22Rv1 (cell line): ENCODE results near the gene PLEKHM3.

Source experiments
- H3K27ac ChIP-seq: fragments of 450-650 bp; 2 replicates; pipeline ENCODE4 v1.5.1; 2017
- CTCF ChIP-seq: fragments of 450-650 bp; IDR thresholded peaks from 2 replicates; pipeline ENCODE4 v1.5.1; 2017; ENCODE audit warnings: mild to moderate bottlenecking
- ZFX ChIP-seq: fragments of 450-650 bp; IDR thresholded peaks from 2 replicates; pipeline ENCODE4 v1.6.1; 2017; ENCODE audit warnings: antibody characterized with exemption, borderline replicate concordance

Gene PLEKHM3

GRCh38 chr2:208017721-208018120 is 7.6 kb downstream of the PLEKHM3 start:
- no peak for TF ChIP-seq CTCF
- TF ChIP-seq ZFX: no peak
- H3K27ac ChIP-seq: no peak overlapping the region

GRCh38 chr2:208015475-208015874 is 9.9 kb downstream of the PLEKHM3 start:
- no peak for TF ChIP-seq ZFX
- no peak for TF ChIP-seq CTCF
- H3K27ac ChIP-seq: peak overlapping the region; percentile 57

GRCh38 chr2:208013285-208014178 is 11.8 kb downstream of the PLEKHM3 start:
- TF ChIP-seq ZFX: no peak
- TF ChIP-seq CTCF: no peak
- peak overlapping the region; percentile 19; the same call in 1 of the 2 replicates for H3K27ac ChIP-seq

DNA sequence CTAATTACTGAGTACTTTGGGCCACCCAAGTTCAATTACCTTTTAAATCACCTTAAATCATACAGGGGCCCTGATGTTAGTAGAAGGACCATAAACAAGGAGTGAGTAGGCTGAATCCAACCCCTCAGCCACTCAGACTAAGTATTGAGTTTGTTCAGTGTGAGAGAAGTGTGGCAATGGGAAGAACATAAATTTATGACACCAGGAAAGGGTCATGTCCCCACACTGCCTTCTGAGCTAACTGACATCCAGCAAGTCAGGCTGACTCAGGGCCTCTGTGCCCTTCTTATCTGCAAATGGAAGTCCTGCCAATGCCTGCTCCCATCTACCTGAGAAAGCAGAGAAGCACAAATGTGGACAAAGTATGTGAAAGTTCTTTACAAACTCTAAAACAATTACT is 12.9 kb downstream of the PLEKHM3 start:
- no peak overlapping the region for H3K27ac ChIP-seq
- no peak for TF ChIP-seq ZFX
- TF ChIP-seq CTCF: no peak

GRCh38 chr2:208010506-208010905 is 14.8 kb downstream of the PLEKHM3 start:
- no peak overlapping the region for H3K27ac ChIP-seq
- TF ChIP-seq ZFX (no peak), CTCF (no peak)

- no peak for TF ChIP-seq ZFX
- TF ChIP-seq CTCF: no peak
Measured at GRCh38 chr2:208006833-208007232, 18.5 kb downstream of the PLEKHM3 start.

DNA sequence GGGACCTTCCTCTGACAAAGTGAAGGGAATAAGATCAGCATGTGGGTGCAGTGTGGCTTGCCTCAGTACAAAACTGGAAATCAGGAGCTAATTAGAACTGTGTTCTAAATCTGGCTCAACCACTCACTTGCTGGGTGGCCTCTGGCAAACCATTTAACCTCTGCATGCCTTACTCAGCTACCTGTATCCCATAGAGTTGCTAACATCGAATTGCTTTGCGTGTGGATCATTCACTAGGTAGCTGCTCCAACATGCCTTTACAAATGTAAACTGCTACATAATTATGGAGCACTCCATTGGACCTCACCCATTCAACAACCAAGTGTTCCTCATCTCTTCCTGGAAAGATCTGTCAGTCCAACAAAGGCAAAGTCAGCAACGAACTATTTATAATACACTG is 19.0 kb downstream of the PLEKHM3 start:
- no peak overlapping the region for H3K27ac ChIP-seq
- TF ChIP-seq ZFX: no peak
- TF ChIP-seq CTCF: no peak

More at GRCh38 chr2:208006833-208007232, 18.5 kb downstream of the PLEKHM3 start:
- H3K27ac ChIP-seq: no peak overlapping the region
